HG02870 (cell line): ENCODE measurements around the gene PEF1.
"Not testable (repeated sequence)": the region's sequence is repeated elsewhere in the genome, so short reads cannot be mapped to it uniquely, and the experiment has no call there.

Source experiments
- ATAC-seq: cut with Tn5 transposase; IDR thresholded peaks from one replicate; pipeline ENCODE4 v1.9.1; 2021; ENCODE audit warnings: mild to moderate bottlenecking, moderate library complexity; ENCODE audit not compliant: unreplicated experiment

The PEF1 gene

DNA sequence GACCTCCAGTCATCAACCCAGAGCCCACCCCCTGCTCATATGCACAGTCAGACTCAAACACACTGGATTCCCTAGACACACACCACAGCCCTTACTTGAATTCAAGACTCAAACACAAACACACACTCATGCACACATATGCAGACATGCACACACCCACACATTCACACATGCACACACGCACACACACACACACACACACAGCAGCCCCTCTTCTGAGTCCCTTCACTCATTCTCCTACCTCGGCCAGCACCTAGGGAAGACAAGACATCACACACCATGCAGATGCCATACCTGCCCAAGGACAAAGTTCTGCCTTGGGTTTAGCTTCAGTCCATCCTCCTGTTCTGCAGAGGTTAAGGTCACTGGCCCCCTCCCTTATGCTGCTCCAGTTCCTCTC, 28.7 kb downstream of the PEF1 start:
- no peak for ATAC-seq

GRCh38 chr1:31615414-31615813, 29.3 kb downstream of the PEF1 start:
- ATAC-seq, result no peak

DNA sequence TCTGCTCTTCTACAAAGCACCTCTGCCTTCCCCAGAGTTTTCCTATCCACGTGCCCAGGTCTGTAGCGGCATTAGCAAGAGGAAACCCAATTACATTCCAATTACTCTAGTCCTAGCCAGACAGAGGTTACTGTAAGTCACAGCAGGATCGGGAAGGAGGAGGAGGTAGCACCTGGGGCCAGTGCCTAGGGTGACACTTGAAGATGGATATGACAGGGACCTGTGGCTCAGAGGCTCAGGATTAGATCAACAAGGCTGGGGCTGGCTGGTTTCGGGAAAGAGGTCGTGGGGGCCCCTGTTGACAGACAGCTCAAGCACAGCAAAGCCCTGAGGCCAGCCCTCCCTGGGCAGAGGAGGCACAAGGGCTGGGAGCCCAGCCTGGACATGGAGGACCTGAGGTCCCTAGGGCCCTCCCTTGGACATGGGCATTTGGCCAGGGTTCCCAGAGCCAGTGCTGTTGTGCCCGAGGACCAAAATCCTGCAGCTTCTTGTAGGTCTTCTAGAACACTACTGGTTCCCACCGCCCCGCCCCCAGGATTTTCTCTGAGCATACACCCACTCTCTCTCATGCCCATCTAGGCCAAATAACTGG, 30.2 kb downstream of the PEF1 start:
- ATAC-seq, result no peak

- no peak for ATAC-seq
Observed at GRCh38 chr1:31609514-31610118, 35.1 kb downstream of the PEF1 start.

DNA sequence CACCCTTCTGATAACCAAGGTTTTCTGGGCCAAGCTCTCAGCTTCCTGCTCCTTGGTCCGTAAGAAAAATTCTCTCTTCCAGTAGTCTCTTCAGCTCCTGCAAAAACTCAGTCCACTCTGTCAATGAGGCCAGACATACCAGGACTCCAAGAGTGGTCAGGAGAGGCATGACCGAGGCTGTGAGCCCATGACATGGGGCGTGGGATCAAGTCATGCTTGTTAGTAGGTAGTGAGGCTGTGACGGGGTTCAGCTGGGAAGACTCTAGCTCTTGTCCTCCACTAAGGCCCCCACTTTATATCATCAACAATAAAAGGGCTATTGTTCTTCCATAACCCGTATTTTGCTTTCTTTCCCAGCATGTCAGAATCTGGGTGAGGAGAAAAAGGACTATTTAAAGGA, 37.3 kb downstream of the PEF1 start:
- ATAC-seq, result no peak

DNA sequence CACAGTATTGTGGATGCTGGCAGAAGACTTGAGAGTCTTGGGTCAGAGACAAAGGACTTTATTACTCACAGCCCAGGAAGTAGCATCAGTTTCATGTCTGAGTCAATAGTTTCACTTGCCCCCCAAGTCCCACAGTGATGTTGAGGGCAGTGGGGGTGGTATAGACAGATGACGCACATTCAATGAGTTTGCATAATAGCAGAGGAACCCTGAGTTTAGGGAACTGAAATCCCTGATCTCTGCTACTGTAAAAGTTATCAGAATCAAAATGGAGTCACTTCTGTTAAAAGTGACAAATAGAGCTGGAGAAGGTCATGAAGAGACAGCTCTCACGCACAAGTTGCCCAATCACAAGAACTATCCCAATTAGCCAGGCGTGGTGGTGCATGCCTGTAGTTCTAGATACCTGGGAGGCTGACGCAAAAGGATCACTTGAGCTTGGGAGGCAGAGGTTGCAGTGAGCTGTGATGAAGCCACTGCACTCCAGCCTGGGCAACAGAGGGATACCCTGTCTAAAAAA, 38.7 kb downstream of the PEF1 start:
- peak; percentile 92 for ATAC-seq

GRCh38 chr1:31602081-31602480, 42.6 kb downstream of the PEF1 start:
- ATAC-seq, result no peak

DNA sequence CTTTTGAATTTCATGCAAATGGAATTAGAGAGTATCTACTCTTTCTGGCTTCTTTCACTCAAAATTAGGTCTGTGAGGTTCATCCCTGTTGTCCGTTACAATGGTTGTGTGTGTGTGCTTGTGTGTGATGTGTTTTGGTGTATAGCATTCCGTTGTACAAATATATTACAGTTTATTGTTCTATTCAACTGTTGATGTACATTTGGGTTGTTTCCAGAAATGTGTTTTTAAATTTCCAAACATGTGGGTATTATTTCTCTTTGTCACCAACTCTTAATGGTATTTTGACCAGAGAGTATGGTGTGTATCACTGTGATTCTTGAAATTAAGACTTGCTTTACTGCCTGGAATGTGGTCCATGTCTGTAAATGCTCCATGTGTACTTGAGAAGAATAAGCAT, 44.0 kb downstream of the PEF1 start:
- ATAC-seq, result no peak

- ATAC-seq, result no peak
Observed at GRCh38 chr1:31598980-31599379, 45.7 kb downstream of the PEF1 start.

- ATAC-seq, result no peak
Observed at GRCh38 chr1:31596737-31597097, 48.0 kb downstream of the PEF1 start.

GRCh38 chr1:31595836-31596736, 48.6 kb downstream of the PEF1 start:
- no peak for ATAC-seq

- ATAC-seq, result no peak
Observed at GRCh38 chr1:31593770-31594632, 50.7 kb downstream of the PEF1 start.

DNA sequence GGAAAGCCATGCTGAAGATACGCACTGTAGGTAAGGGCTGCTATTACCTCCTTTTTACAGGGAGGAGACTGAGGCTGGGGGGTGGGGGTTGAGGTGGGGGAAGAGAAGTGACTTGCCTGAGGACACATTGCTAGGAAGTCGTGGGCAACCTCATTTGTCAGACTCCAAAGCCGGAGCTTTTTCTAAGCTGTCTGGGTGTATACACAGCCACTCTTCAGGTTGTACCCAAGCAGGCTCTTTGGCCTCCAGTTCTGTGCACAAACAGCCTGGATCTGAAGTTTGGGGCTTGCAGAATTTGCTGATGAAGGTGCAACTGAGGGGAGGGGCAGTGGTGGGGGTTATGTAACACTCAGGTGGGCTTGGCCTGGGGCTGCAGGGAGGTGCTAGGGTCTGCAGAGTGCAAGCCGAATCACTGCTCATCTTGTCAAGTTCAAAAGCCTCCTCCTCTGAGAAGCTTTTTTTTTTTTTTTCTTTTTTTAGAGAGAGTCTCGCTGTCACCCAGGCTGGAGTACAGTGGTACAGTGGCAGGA, 51.5 kb downstream of the PEF1 start:
- ATAC-seq, result no peak

DNA sequence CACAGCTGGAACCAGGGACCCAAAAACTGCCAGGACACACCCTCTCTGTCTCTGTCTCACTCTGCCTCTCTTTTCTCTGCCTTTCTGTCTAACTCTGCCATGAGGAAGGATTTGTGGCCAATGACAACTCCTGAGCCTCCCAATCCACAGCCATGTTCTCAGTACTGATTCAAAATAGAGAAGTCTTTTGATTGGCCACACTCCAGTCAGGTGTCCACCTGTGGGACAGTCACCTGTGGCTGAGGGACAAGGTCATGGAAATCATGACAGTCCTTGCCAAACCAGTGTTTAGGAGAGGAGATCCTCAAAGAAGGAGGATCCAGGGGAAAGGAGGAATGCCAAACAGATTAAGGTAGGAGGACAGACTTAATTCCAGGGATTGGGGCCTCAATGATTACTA, 52.5 kb downstream of the PEF1 start:
- ATAC-seq, result no peak

DNA sequence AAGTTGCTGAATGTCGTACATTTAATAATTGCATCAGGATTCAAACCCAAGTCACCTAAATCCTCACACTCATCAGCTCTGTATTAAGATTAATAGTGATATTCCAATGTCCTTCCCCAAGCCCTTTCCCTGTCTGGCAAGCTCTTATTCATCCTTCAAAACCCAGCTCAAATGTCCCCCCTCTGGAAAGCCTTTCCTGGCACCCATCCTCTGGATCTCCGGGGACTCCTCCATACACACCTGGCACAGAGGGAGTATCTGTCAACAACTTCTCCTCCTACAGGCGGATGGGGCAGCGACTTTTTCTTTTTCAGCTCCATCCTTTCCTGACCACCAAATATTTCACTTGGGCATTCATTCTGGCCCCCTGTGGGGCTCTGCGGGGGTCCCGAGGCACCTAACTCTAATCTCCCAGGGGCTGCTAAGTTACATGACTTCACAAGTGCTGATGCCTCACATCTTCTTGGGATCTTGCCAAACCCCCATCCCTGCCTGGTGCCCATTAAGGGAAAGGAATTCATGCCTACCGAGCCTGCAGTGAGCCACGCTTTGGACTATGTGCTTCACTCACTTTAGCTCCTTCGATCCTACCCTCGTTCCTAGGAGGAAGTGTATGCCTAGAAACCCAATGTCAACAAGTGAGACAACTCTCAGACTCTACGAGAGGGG, 53.1 kb downstream of the PEF1 start:
- ATAC-seq, result no peak

DNA sequence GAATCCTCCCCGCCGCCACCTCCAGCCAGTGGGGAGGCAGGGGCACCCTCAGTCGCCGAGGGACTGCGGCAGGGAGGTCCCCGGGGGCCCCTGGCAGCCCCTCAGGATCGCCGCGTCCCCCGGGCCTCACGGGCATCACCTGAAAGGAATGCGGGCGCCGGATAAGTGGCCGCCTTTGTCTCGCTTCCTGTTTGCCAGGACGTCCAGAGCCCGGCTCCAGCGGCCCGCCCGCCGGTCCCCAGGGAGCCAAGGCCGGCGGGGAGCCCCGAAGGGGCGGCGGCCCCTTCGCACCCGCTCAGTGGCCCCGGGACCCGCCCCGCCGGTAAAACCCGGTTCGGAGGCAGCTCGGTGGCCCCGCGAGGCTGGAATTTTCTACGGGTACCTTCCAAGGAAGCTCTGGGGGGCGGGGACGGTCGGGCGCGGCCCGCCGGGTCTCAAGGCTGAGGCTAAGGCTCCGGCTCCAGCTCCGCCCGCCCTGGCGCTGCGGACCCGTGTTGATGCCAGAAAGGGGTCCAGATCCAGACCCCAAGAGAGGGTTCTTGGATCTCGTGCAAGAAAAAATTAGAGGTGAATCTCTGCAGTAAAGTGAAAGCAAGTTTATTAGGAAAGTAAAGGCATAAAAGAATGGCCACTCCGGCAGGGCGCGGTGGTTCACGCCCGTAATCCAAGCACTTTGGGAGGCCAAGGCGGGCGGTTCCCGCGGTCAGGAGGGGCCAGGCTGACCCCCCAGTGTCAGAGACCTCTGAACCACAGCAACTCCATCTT, 55.7 kb downstream of the PEF1 start:
- no peak for ATAC-seq

- ATAC-seq, result no peak
Observed at GRCh38 chr1:31587720-31588423, 56.8 kb downstream of the PEF1 start.

- not testable (repeated sequence) for ATAC-seq
Observed at GRCh38 chr1:31587328-31587699, 57.4 kb downstream of the PEF1 start.
